Activated naive CD4-positive, alpha-beta T cell treated with anti-CD3 and anti-CD28 coated beads, Interleukin-2, amount 10 ng/mL, durations not matched to agents 7 days and 5 days (primary cell): Measurements from ENCODE around the gene ENTR1.

ENCODE experiments used
- CTCF ChIA-PET: fragments of 350-600 bp; sonication (Branson Sonifier 250); formaldehyde crosslinking; loops from one replicate; lab custom pipeline; 2021; ENCODE audit warnings: antibody characterized with exemption; lab: Charles Lee
- DNase-seq: peaks from one replicate; pipeline ENCODE4 v3.0.0-alpha.2; 2020
- H3K27ac Mint-ChIP-seq: one replicate; pipeline ENCODE4 v1.8.0; 2021; ENCODE audit warnings: mild to moderate bottlenecking, moderate library complexity, mixed read lengths
- H3K27me3 Mint-ChIP-seq: one replicate; pipeline ENCODE4 v1.8.0; 2021; ENCODE audit warnings: mild to moderate bottlenecking, mixed read lengths
- H3K36me3 Mint-ChIP-seq: one replicate; pipeline ENCODE4 v1.8.0; 2021; ENCODE audit warnings: mixed read lengths
- H3K4me1 Mint-ChIP-seq: one replicate; pipeline ENCODE4 v1.8.0; 2021; ENCODE audit warnings: mixed read lengths
- H3K4me3 Mint-ChIP-seq: one replicate; pipeline ENCODE4 v1.8.0; 2021; ENCODE audit warnings: mild to moderate bottlenecking, moderate library complexity, mixed read lengths
- H3K9me3 Mint-ChIP-seq: one replicate; pipeline ENCODE4 v1.8.0; 2021; ENCODE audit warnings: mixed read lengths

ENTR1 gene

DNA sequence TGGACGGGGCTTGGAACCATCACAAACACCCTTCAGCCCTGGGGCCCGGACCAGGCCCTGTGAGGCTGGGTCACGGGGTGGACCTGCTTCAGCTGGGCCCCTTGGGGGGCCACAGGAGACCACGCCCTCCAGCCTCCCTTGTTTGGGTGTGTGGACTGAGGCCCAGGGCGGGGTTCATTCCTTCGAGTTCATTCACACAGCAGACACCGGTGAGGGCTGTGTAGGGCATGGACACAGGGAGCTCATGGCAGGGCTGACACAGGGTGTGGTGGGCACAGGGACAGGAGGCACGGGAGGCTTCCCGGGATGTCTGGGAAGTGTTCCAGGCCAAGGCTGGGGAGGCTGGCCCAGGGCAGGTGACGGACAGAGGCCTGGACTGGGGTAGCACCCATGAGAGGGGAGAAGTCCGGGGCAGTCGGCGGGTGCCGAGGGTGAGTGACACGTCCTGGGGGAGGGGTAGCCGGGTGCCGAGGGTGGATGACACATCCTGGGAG, 55.8 kb downstream of the ENTR1 start:
- Mint-ChIP-seq H3K36me3 (no peaks in the 10 kb centered on the region), H3K4me1 (no peaks in the 10 kb centered on the region), H3K27ac (no peak overlapping the region), H3K4me3 (no peak overlapping the region), H3K27me3 (no peaks in the 10 kb centered on the region), H3K9me3 (no peaks in the 10 kb centered on the region)
- CTCF ChIA-PET: interaction anchor here (1.6 kb wide), 1 partner anchor 9 kb away, joined by 5 read pairs; the partner anchor contains the start of gene DNLZ
- DNase-seq: no peak

DNA sequence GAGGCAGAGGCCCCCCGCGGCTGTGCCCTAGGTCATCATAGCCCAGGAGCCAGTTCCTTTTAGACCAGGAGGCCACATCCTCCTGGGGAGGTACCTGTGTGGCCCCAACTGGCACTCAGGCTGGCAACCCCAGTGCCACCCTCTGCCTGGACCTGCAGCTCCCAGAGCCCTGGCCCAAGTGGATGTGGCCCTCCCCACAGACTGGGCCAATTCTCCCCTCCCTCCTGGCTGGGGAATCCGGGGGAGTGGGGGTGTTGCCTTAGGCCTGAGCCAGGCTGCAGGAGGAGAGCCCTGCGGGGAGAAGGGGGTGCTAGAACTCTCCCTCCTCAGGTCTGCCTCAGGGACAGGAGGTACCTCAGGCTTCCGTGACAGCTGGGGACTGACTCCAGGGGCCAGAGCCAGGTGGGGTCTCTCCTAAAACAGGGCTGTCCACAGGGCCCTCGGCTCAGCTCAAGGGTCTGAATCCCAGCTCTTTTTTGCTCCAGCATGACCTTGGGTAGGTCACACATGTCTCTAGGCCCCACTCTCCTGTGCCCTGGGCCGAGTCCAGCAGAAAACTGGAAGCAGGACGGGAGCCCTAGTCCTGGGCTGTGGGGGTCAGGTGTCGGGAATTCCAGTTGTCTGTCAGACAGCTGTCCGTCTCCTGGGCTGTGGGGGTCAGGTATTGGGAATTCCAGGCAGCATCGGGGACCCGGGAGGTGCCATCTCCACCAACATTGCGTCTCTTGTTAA, 56.5 kb downstream of the ENTR1 start:
- Mint-ChIP-seq H3K4me1 (no peaks in the 10 kb centered on the region), H3K9me3 (no peaks in the 10 kb centered on the region), H3K27me3 (no peaks in the 10 kb centered on the region), H3K27ac (no peak overlapping the region), H3K4me3 (no peak overlapping the region), H3K36me3 (no peaks in the 10 kb centered on the region)
- no peak for DNase-seq
- CTCF ChIA-PET: interaction anchor here (1.6 kb wide), 1 partner anchor 10 kb away, joined by 5 read pairs; the partner anchor contains the start of gene DNLZ

DNA sequence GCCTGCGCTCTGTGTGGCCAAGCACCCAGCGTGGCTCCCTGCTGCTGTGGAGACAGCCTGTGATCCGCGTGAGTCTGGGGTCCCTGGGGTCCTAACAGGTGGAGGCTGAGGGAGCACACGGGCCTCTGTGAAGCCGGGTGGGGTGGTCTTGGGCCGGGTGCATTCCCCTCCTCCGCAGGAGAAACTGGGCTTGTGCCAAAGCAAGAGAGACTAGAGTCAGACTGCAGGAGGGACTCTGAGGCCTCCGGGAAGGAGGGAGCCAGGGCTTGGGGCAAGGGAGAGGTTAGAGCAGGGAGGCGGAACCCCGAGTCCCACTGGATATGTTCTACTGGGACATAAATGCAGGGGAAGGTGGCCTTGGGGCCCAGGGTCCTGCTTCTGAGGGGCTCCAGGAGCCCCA, 57.3 kb downstream of the ENTR1 start:
- Mint-ChIP-seq H3K9me3 (no peaks in the 10 kb centered on the region), H3K27ac (no peak overlapping the region), H3K4me1 (no peaks in the 10 kb centered on the region), H3K27me3 (no peaks in the 10 kb centered on the region), H3K36me3 (no peaks in the 10 kb centered on the region), H3K4me3 (no peak overlapping the region)
- CTCF ChIA-PET: no interaction called here
- DNase-seq: no peak

DNA sequence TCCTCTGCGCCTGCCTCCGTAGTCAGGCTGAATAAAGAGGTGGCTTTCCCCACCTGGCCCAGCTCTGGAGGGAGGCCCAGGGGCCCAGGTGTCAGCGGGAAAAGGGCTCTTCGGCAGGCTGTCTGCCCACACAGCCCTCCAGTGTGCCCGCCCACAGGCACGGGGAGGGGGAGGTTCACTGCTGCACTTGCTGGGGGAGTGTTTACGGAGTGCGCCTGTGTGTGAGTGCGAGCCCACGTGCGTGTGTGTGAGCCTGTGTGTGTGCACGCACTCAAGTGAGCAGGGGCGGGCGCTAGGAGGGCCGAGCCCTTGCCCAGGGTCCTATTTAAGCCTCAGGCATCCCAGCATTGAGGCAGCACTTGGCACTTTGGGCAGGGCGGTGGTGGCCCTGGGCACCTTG, 57.7 kb downstream of the ENTR1 start:
- DNase-seq: no peak
- Mint-ChIP-seq H3K4me3 (no peak overlapping the region), H3K9me3 (no peaks in the 10 kb centered on the region), H3K27me3 (no peaks in the 10 kb centered on the region), H3K36me3 (no peaks in the 10 kb centered on the region), H3K27ac (no peak overlapping the region), H3K4me1 (no peaks in the 10 kb centered on the region)
- CTCF ChIA-PET: no interaction called here
